RWPE2 (cell line): ENCODE data around the gene TP63.

Source experiments
- ATAC-seq: fragments of 200-7000 bp; cut with Tn5 transposase; 3 replicates; pipeline ENCODE4 v1.9.1; 2021; ENCODE audit warnings: low read depth
- DNase-seq: peaks from one replicate; pipeline ENCODE4 v3.0.0-alpha.2; 2020; ENCODE audit warnings: low spot score
- H3K27ac ChIP-seq: fragments of 450-650 bp; 2 replicates; pipeline ENCODE4 v1.5.1; 2017; ENCODE audit warnings: mild to moderate bottlenecking; ENCODE audit not compliant: poor library complexity, severe bottlenecking
- H3K27me3 ChIP-seq: fragments of 250-450 bp; sonication (Bioruptor Pico); 2 replicates; pipeline ENCODE4 v1.5.1; 2021; ENCODE audit warnings: mild to moderate bottlenecking, moderate library complexity; ENCODE audit not compliant: insufficient read depth, poor library complexity, severe bottlenecking
- H3K36me3 ChIP-seq: fragments of 250-450 bp; sonication (Bioruptor Pico); 2 replicates; pipeline ENCODE4 v1.5.1; 2020; ENCODE audit warnings: low read depth, mild to moderate bottlenecking, moderate library complexity
- H3K4me1 ChIP-seq: fragments of 250-450 bp; sonication (Bioruptor Pico); 2 replicates; pipeline ENCODE4 v1.5.1; 2021; ENCODE audit warnings: mild to moderate bottlenecking, moderate library complexity; ENCODE audit not compliant: insufficient read depth, poor library complexity, severe bottlenecking
- H3K4me3 ChIP-seq: fragments of 250-450 bp; sonication (Bioruptor Pico); 2 replicates; pipeline ENCODE4 v1.5.1; 2021; ENCODE audit warnings: mild to moderate bottlenecking, moderate library complexity; ENCODE audit not compliant: severe bottlenecking
- H3K9me3 ChIP-seq: fragments of 250-450 bp; sonication (Bioruptor Pico); 2 replicates; pipeline ENCODE4 v1.5.1; 2021; ENCODE audit warnings: mild to moderate bottlenecking, moderate library complexity; ENCODE audit not compliant: severe bottlenecking
- CTCF ChIP-seq: fragments of 450-650 bp; IDR thresholded peaks from one replicate; pipeline ENCODE4 v1.5.1; 2017; ENCODE audit warnings: mild to moderate bottlenecking, moderate library complexity; ENCODE audit not compliant: poor library complexity, severe bottlenecking

The TP63 gene

GRCh38 chr3:189726277-189726676 lies 95.1 kb downstream of the TP63 start:
- DNase-seq (no peak), ATAC-seq (peak; percentile 82)
- Histone ChIP-seq H3K9me3 (no peaks in the 10 kb centered on the region), H3K4me3 (no peak overlapping the region), H3K4me1 (peaks cover 13% of the 10 kb centered on the region), H3K27me3 (no peaks in the 10 kb centered on the region), H3K36me3 (no peaks in the 10 kb centered on the region), H3K27ac (peak overlapping the region; percentile 30)
- TF ChIP-seq CTCF: no peak

- Histone ChIP-seq H3K9me3 (no peaks in the 10 kb centered on the region), H3K4me3 (no peak overlapping the region), H3K27me3 (no peaks in the 10 kb centered on the region), H3K27ac (peak overlapping the region; percentile 30), H3K36me3 (no peaks in the 10 kb centered on the region), H3K4me1 (peaks cover 13% of the 10 kb centered on the region)
- ATAC-seq (no peak), DNase-seq (no peak)
- no peak for TF ChIP-seq CTCF
Observed at GRCh38 chr3:189727158-189727557, 96.0 kb downstream of the TP63 start.

- Histone ChIP-seq H3K9me3 (no peaks in the 10 kb centered on the region), H3K27me3 (no peaks in the 10 kb centered on the region), H3K4me1 (peaks cover 13% of the 10 kb centered on the region), H3K36me3 (no peaks in the 10 kb centered on the region), H3K27ac (no peak overlapping the region), H3K4me3 (no peak overlapping the region)
- no peak for ATAC-seq
- DNase-seq: no peak
- TF ChIP-seq CTCF: no peak
Observed at GRCh38 chr3:189727898-189728297, 96.7 kb downstream of the TP63 start.

GRCh38 chr3:189728915-189729314 lies 97.7 kb downstream of the TP63 start:
- Histone ChIP-seq H3K27me3 (no peaks in the 10 kb centered on the region), H3K36me3 (no peaks in the 10 kb centered on the region), H3K9me3 (no peaks in the 10 kb centered on the region), H3K4me3 (no peak overlapping the region), H3K27ac (no peak overlapping the region), H3K4me1 (peaks cover 13% of the 10 kb centered on the region)
- ATAC-seq (no peak), DNase-seq (no peak)
- no peak for TF ChIP-seq CTCF

GRCh38 chr3:189734061-189734460 lies 102.9 kb downstream of the TP63 start:
- DNase-seq: no peak
- no peaks in the 10 kb centered on the region for H3K9me3 ChIP-seq

More at GRCh38 chr3:189734061-189734460, 102.9 kb downstream of the TP63 start:
- Histone ChIP-seq H3K36me3 (no peaks in the 10 kb centered on the region), H3K27ac (no peak overlapping the region), H3K27me3 (no peaks in the 10 kb centered on the region), H3K4me3 (no peak overlapping the region), H3K4me1 (no peaks in the 10 kb centered on the region)
- TF ChIP-seq CTCF: no peak
- no peak for ATAC-seq
